CD4-positive, alpha-beta T cell treated with Interleukin-6 for 4 hours (primary cell): Measurements from ENCODE around the gene FREM1.

Source experiments
- DNase-seq: peaks from one replicate; pipeline ENCODE4 v3.0.0-alpha.2; 2020; ENCODE audit warnings: mixed read lengths

FREM1 gene

DNA sequence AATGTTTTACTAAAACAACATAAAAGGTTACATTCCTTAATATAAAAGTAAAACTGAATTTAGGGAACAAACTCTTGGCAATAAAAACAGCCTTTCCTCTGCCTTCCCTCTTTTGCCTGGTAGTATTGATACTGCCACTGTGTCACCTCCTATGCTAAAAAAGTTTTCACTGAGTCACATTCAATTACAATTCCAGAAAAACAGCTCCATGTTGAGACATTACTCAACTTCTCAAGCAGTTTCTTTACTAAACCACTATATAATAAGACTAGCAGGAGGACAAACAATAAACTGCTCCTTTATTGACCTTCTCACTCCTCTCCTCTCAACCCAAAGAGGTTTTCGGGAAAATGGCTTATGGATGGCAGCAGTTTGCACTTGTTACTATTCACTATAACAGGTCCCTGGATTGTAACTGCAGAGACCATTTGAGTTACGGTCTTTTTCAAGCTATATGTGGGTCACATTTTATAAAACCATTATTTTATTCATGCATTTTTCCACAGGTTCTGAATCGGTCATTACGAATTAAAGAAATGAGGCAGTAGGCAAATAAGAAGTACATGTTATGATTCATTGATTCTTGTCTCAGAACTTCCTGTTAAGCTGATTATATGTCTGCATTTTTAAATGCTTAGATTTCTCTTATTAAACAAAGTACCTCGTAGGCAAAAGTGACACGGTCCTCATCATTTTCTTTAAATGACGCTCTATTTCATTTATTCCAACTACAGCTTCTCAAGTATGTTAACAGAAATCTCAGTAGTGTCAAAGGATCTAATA lies 219.1 kb downstream of the FREM1 start:
- DNase-seq, result no peak

DNA sequence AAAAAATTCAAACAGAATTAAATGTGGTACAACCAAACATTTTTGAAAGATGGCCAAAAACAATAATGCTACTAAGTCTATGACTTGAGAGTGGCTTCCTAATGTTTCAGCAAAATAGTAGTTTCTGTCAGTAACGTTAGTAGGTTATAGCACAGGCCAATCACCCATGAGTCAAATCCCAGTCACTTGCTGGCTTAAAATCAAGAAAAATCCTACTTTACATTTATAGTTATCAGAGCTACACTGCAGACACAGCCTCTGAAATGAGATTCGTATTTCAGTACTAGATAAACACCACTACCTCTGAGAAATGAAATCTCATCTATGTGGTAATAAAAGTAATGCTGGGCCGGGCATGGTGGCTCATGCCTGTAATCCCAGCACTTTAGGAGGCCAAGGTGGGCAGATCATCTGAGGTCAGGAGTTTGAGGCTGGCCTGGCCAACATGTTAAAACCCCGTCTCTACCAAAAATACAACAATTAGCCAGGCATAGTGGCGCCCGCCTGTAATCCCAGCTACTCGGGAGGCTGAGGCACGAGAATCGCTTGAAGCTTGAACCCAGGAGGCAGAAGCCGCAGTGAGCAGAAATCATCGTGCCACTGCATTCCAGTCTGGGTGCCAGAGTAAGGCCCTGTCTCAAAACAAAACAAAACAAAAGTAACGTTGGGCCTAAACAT lies 223.0 kb downstream of the FREM1 start:
- DNase-seq, result no peak

DNA sequence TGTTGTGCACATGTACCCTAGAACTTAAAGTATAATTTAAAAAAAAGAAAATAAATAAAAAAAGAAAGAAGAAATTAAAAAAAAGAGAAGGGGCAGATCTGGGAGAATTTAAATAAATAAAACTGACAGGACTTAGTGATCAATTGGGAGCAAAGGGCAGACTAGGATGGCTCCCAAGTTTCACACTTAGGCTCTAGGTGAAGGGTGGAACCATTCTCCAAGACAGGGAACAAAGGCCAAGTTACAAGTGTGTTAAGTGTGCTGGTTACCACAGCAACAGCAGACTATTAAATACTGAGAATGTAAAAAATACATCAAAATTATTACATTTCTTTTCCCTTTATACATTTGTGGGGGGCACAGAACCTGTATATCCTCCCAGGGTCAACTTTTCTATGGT lies 224.1 kb downstream of the FREM1 start:
- DNase-seq, result no peak
